Loucy (cell line): Measurements from ENCODE around the gene POLD4.

Experiments used
- H2AFZ ChIP-seq: fragments of 200-600 bp; sonication (generic); 2 replicates; pipeline ENCODE4 v1.6.0; 2016; ENCODE audit warnings: antibody characterized with exemption, mild to moderate bottlenecking, low read length, moderate library complexity
- H3F3A ChIP-seq: fragments of 200-600 bp; 2 replicates; pipeline ENCODE4 v1.6.0; 2016; ENCODE audit warnings: antibody characterized with exemption, low read depth, mild to moderate bottlenecking
- H3K27me3 ChIP-seq: fragments of 200-600 bp; sonication (generic); 2 replicates; pipeline ENCODE4 v1.6.1; 2014; ENCODE audit warnings: low read length, mild to moderate bottlenecking; ENCODE audit not compliant: insufficient read depth, poor library complexity, severe bottlenecking
- H3K36me3 ChIP-seq: fragments of 200-600 bp; sonication (generic); 2 replicates; pipeline ENCODE4 v1.6.1; 2016; ENCODE audit warnings: low read length; ENCODE audit not compliant: insufficient read depth
- H3K4me1 ChIP-seq: fragments of 200-600 bp; sonication (generic); 2 replicates; pipeline ENCODE4 v1.5.1; 2014; ENCODE audit warnings: low read length, mild to moderate bottlenecking; ENCODE audit not compliant: insufficient read depth, poor library complexity, severe bottlenecking
- H3K4me2 ChIP-seq: fragments of 200-600 bp; sonication (generic); 2 replicates; pipeline ENCODE4 v1.6.0; 2014; ENCODE audit warnings: antibody characterized with exemption, low read length, low read depth, mild to moderate bottlenecking; ENCODE audit not compliant: poor library complexity, severe bottlenecking
- H3K4me3 ChIP-seq: fragments of 200-600 bp; sonication (generic); 2 replicates; pipeline ENCODE4 v1.5.1; 2014; ENCODE audit warnings: low read length, mild to moderate bottlenecking, mixed read lengths; ENCODE audit not compliant: poor library complexity, severe bottlenecking
- H3K79me2 ChIP-seq: fragments of 200-600 bp; sonication (generic); 2 replicates; pipeline ENCODE4 v1.6.1; 2014; ENCODE audit warnings: low read length; ENCODE audit not compliant: insufficient read depth
- H3K9ac ChIP-seq: fragments of 200-600 bp; sonication (generic); 2 replicates; pipeline ENCODE4 v1.6.0; 2014; ENCODE audit warnings: mild to moderate bottlenecking, low read depth, low read length, moderate library complexity; ENCODE audit not compliant: poor library complexity, severe bottlenecking
- H3K9me2 ChIP-seq: fragments of 200-600 bp; sonication (generic); replicated peaks from 2 replicates; pipeline ENCODE4 v1.6.1; 2016; ENCODE audit warnings: low read depth, low read length, mixed read lengths
- H3K9me3 ChIP-seq: fragments of 200-600 bp; sonication (generic); 2 replicates; pipeline ENCODE4 v1.6.1; 2014; ENCODE audit warnings: mild to moderate bottlenecking, antibody characterized with exemption, low read length, low read depth; ENCODE audit not compliant: insufficient read depth
- H4K20me1 ChIP-seq: fragments of 200-600 bp; sonication (generic); 2 replicates; pipeline ENCODE4 v1.6.0; 2014; ENCODE audit warnings: antibody characterized with exemption, low read length, mild to moderate bottlenecking; ENCODE audit not compliant: insufficient read depth, poor library complexity, severe bottlenecking
- EZH2phosphoT487 ChIP-seq: fragments of 200-600 bp; IDR thresholded peaks from 2 replicates; pipeline ENCODE4 v1.6.1; 2018; ENCODE audit warnings: antibody characterized with exemption, mild to moderate bottlenecking, moderate library complexity, borderline replicate concordance
- TF ChIP-seq, protein P1 (sequence below): fragments of 200-600 bp; sonication (generic); conservative IDR thresholded peaks from 2 replicates; pipeline ENCODE4 v1.5.1; 2014; ENCODE audit warnings: mild to moderate bottlenecking, antibody characterized with exemption, low read length

Gene POLD4

DNA sequence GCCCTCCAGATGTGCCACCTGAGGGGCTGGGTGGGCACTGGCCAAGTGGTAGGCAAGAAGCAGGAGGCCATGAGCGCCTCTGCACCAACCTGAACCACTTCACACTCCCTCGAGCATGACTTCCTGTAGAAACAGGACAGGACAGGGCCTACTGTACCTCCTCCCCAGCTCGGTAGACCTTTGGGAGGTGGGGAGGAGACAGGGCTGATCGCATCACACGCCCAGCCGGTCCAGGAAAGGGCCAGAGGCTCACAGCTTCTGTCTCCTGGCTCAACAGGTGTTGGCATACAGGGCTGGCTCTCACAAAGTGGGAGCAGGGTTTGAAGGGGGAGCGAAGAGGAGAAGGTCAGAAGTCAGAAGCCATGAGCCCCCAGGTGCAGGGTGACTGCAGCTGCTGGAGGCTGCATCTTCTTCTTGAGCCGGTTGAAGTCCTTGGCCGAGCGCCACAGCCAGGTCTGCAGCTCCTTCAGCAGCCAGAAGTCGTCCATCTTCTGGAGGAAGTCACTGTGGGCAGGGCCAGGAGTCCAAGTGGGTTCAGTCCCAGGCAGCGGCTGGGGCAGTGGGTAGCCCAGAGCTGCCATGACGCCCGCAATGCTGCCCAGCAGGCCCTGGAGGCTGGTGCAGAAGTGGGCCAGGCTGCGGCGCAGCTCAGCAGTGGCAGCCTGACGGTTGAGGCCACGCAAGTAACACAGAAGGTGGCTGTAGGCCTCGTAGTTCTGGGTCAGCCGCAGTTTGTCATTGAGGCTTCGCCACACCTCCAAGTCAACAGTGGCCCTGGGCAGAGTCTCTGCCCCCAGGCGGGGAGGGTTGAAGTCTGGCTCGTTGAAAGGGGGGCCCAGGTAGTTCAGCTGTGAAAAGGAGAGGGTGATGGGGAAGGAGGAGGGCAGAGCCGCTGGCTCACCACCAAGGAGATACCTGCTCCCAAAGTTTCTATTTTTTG lies 11.7 kb upstream of the POLD4 start:
- Histone ChIP-seq H3K79me2 (no peaks in the 10 kb centered on the region), H3K4me1 (peaks cover 38% of the 10 kb centered on the region), H3K4me2 (peak overlapping the region; percentile 50), H3K9me2 (no peaks in the 10 kb centered on the region), H3K36me3 (no peaks in the 10 kb centered on the region), H3K9ac (no peak overlapping the region), H3K27me3 (no peaks in the 10 kb centered on the region), H3F3A (no peaks in the 10 kb centered on the region), H3K4me3 (no peak overlapping the region), H2AFZ (no peak overlapping the region), H4K20me1 (no peaks in the 10 kb centered on the region), H3K9me3 (no peaks in the 10 kb centered on the region)
- no peak for TF ChIP-seq EZH2phosphoT487
- TF ChIP-seq, protein P1, sequence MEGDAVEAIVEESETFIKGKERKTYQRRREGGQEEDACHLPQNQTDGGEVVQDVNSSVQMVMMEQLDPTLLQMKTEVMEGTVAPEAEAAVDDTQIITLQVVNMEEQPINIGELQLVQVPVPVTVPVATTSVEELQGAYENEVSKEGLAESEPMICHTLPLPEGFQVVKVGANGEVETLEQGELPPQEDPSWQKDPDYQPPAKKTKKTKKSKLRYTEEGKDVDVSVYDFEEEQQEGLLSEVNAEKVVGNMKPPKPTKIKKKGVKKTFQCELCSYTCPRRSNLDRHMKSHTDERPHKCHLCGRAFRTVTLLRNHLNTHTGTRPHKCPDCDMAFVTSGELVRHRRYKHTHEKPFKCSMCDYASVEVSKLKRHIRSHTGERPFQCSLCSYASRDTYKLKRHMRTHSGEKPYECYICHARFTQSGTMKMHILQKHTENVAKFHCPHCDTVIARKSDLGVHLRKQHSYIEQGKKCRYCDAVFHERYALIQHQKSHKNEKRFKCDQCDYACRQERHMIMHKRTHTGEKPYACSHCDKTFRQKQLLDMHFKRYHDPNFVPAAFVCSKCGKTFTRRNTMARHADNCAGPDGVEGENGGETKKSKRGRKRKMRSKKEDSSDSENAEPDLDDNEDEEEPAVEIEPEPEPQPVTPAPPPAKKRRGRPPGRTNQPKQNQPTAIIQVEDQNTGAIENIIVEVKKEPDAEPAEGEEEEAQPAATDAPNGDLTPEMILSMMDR, result no peak

DNA sequence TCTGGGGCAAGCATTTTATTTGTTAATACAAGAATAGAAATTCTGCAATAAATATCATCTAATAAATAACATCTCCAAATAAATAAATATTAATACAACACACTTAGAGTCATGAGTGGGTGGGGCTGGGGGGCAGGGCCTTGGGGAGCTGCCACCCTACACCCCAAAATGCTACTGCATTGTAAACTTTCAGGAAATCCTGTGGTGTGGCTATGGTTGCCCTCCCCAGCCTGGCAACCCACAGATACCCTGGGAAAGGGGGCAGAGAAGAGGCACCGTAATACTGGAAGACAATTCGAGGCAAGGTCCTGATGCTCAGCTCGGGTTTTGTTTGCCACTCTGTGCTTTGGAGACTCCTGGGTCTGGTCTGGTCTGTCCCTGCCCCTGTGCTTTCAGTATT lies 10.8 kb upstream of the POLD4 start:
- Histone ChIP-seq H2AFZ (no peak overlapping the region), H3K9me2 (no peaks in the 10 kb centered on the region), H3K9ac (no peak overlapping the region), H3K36me3 (no peaks in the 10 kb centered on the region), H3K79me2 (no peaks in the 10 kb centered on the region), H3K27me3 (no peaks in the 10 kb centered on the region), H3K4me3 (no peak overlapping the region), H3K4me1 (peaks cover 30% of the 10 kb centered on the region), H3K4me2 (peak overlapping the region; percentile 50), H3F3A (no peaks in the 10 kb centered on the region), H3K9me3 (no peaks in the 10 kb centered on the region), H4K20me1 (no peaks in the 10 kb centered on the region)
- TF ChIP-seq, protein P1, result no peak

DNA sequence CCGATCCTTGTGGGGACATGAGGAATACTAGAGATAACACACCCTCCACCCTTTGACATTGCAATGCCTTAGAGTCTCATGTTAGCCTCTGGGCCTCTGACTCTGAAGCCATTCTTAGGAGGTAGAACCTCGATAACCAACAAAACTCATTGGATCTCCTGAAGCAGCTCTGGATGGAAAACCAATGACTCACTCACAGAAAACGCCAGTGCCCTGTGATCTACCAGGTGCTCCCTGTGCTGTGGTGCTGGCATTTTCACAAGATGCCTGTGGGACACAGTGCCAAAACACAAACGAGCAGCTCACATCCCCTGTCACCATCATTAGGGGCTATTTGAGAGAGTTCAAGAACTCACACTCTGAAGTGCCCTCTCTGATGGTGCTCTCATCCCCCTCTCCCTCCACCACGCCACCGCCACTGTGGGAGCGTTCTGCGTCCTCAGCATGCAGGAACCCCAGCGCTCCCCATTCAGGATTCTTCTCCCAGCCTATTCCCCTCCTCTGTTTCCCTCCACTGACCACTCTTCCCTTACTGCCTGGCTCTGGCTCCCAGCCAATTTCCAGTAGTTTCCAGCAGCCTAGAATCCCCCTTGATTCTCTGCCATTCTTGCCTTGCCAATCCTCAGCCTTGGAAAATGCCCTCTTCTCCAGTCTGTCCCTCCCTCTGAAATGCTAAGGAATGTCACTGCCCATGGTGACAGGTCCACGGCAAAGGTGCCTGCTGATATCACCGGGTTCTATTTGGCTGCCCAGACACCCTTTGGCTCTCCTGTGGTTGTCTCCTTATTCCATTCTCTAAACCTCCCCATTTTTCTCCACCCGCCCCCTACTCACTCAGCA lies 4.7 kb upstream of the POLD4 start:
- no peak overlapping the region for H3K4me3 ChIP-seq
- TF ChIP-seq EZH2phosphoT487, result no peak
- TF ChIP-seq, protein P1, result no peak
- H2AFZ ChIP-seq, result no peak overlapping the region
- peaks cover 27% of the 10 kb centered on the region for H3K4me1 ChIP-seq
- H3K27me3 ChIP-seq, result no peaks in the 10 kb centered on the region
- no peaks in the 10 kb centered on the region for H3K36me3 ChIP-seq
- no peaks in the 10 kb centered on the region for H3K79me2 ChIP-seq
- H3F3A ChIP-seq, result no peaks in the 10 kb centered on the region
- peak overlapping the region; percentile 8 for H3K9ac ChIP-seq
- no peaks in the 10 kb centered on the region for H3K9me2 ChIP-seq
- H3K4me2 ChIP-seq, result no peak overlapping the region
- H3K9me3 ChIP-seq, result no peaks in the 10 kb centered on the region
- H4K20me1 ChIP-seq, result no peaks in the 10 kb centered on the region
